GM12891 (cell line): ENCODE results near the gene CDH13.

ENCODE experiments used
- POLR2A ChIP-seq: IDR thresholded peaks from 2 replicates; pipeline ENCODE4 v1.6.1; 2011; ENCODE audit warnings: low read depth, low read length, control low read depth
- POLR2AphosphoS5 ChIP-seq: IDR thresholded peaks from 2 replicates; pipeline ENCODE4 v1.6.1; 2011; ENCODE audit warnings: low read depth, low read length, control low read depth
- SPI1 ChIP-seq: IDR thresholded peaks from 2 replicates; pipeline ENCODE4 v1.6.1; 2011; ENCODE audit warnings: low read depth, low read length, control low read depth
- TAF1 ChIP-seq: IDR thresholded peaks from 2 replicates; pipeline ENCODE4 v1.6.1; 2011; ENCODE audit warnings: low read depth, low read length, control low read depth

GRCh38 chr16:82630688-82631087 lies 3.9 kb downstream of the CDH13 start:
- TF ChIP-seq POLR2A (no peak), POLR2AphosphoS5 (no peak), SPI1 (no peak), TAF1 (no peak)
